Measurements from ENCODE around the gene LRRFIP1. TPM values are rescaled to one million over a fixed set of nuclear protein-coding genes. Genes with fewer than 3 reads are reported as not detected.

LRRFIP1 gene
- polyA plus RNA-seq, 2 donors, result 58.9 to 69.5 TPM

DNA sequence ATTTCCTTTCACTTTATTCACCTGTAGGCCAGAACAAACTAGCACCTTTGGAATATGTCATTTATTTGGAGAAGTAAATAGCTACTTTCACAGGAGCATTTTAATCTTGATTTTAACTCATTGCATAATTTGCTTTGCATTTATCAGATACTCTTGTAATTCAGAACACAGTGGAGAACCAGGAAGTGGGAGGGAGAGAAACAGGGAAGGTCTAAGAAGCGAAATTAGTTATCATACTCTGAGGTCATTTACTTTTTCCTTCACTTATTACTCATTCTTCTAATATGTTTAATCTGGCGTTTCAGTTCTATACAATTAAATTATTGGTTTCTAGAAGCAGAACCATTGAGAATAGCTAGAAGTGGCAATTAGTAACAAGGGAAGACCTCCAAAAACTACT is 191.8 kb downstream of the LRRFIP1 start:
- Histone ChIP-seq H3K27ac (ENCODE audit: low read depth in 2 of 2, low read length in 1 of 2) (no peak overlapping the region), H3K27me3 (ENCODE audit: control insufficient read depth in 1 of 2, insufficient read depth in 2 of 2, low read length in 2 of 2) (no peaks in the 10 kb centered on the region), H3K36me3 (ENCODE audit: control insufficient read depth in 2 of 2, insufficient read depth in 2 of 2, low read length in 1 of 2) (no peaks in the 10 kb centered on the region), H3K4me1 (ENCODE audit: control insufficient read depth in 2 of 2, insufficient read depth in 2 of 2, low read length in 1 of 2) (no peaks in the 10 kb centered on the region), H3K4me3 (ENCODE audit: low read depth in 1 of 2, low read length in 2 of 2) (no peak overlapping the region), H3K9me3 (ENCODE audit: control insufficient read depth in 2 of 2, insufficient read depth in 1 of 2, low read depth in 1 of 2, low read length in 1 of 2) (no peaks in the 10 kb centered on the region)
- 51 to 75% methylated on average over 2 of the region's 2 CpGs for WGBS, 2 donors

GRCh38 chr2:237820421-237820820 is 193.0 kb downstream of the LRRFIP1 start:
- Histone ChIP-seq H3K27me3 (ENCODE audit: control insufficient read depth in 1 of 2, insufficient read depth in 2 of 2, low read length in 2 of 2) (no peaks in the 10 kb centered on the region), H3K36me3 (ENCODE audit: control insufficient read depth in 2 of 2, insufficient read depth in 2 of 2, low read length in 1 of 2) (no peaks in the 10 kb centered on the region)
- 58 to 78% methylated on average over 2 of the region's 2 CpGs for WGBS, 2 donors

GRCh38 chr2:237823544-237823943 is 196.2 kb downstream of the LRRFIP1 start:
- Histone ChIP-seq H3K4me1 (ENCODE audit: control insufficient read depth in 2 of 2, insufficient read depth in 2 of 2, low read length in 1 of 2) (no peaks in the 10 kb centered on the region), H3K27me3 (ENCODE audit: control insufficient read depth in 1 of 2, insufficient read depth in 2 of 2, low read length in 2 of 2) (no peaks in the 10 kb centered on the region), H3K9me3 (ENCODE audit: control insufficient read depth in 2 of 2, insufficient read depth in 1 of 2, low read depth in 1 of 2, low read length in 1 of 2) (no peaks in the 10 kb centered on the region), H3K27ac (ENCODE audit: low read depth in 2 of 2, low read length in 1 of 2) (no peak overlapping the region), H3K36me3 (ENCODE audit: control insufficient read depth in 2 of 2, insufficient read depth in 2 of 2, low read length in 1 of 2) (no peaks in the 10 kb centered on the region), H3K4me3 (ENCODE audit: low read depth in 1 of 2, low read length in 2 of 2) (no peak overlapping the region)
- WGBS, 2 donors, result 93 to 95% methylated on average over 2 of the region's 2 CpGs

More at GRCh38 chr2:237820421-237820820, 193.0 kb downstream of the LRRFIP1 start:
- H3K4me1 ChIP-seq (ENCODE audit: control insufficient read depth in 2 of 2, insufficient read depth in 2 of 2, low read length in 1 of 2), result no peaks in the 10 kb centered on the region
- no peak overlapping the region for H3K4me3 ChIP-seq (ENCODE audit: low read depth in 1 of 2, low read length in 2 of 2)
- H3K9me3 ChIP-seq (ENCODE audit: control insufficient read depth in 2 of 2, insufficient read depth in 1 of 2, low read depth in 1 of 2, low read length in 1 of 2), result no peaks in the 10 kb centered on the region
- no peak overlapping the region for H3K27ac ChIP-seq (ENCODE audit: low read depth in 2 of 2, low read length in 1 of 2)

DNA sequence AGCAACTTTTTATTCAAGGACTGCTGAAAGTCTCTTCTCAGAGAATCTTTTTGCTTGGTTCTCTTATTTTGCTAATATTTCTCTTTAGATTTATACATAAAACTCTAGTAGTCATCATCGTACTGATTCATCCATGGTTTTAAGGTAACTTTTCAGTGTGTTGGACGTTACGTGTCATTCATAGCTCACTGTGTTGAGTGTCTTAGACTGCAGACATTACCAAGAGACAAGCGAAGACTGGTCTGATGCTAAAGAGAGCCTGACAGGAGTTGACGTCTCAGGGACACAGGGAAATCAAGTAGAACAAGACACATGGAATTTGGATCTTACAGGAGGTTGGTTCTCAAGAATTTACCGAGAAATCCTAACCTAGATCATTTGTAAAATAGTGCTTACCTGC is 196.7 kb downstream of the LRRFIP1 start:
- Histone ChIP-seq H3K27me3 (ENCODE audit: control insufficient read depth in 1 of 2, insufficient read depth in 2 of 2, low read length in 2 of 2) (no peaks in the 10 kb centered on the region), H3K4me3 (ENCODE audit: low read depth in 1 of 2, low read length in 2 of 2) (no peak overlapping the region), H3K4me1 (ENCODE audit: control insufficient read depth in 2 of 2, insufficient read depth in 2 of 2, low read length in 1 of 2) (no peaks in the 10 kb centered on the region), H3K9me3 (ENCODE audit: control insufficient read depth in 2 of 2, insufficient read depth in 1 of 2, low read depth in 1 of 2, low read length in 1 of 2) (no peaks in the 10 kb centered on the region), H3K36me3 (ENCODE audit: control insufficient read depth in 2 of 2, insufficient read depth in 2 of 2, low read length in 1 of 2) (no peaks in the 10 kb centered on the region), H3K27ac (ENCODE audit: low read depth in 2 of 2, low read length in 1 of 2) (no peak overlapping the region)
- 63 to 75% methylated on average over 6 of the region's 6 CpGs for WGBS, 2 donors

GRCh38 chr2:237827421-237827987 is 200.1 kb downstream of the LRRFIP1 start:
- no peak overlapping the region for H3K27ac ChIP-seq (ENCODE audit: low read depth in 2 of 2, low read length in 1 of 2)
- H3K27me3 ChIP-seq (ENCODE audit: control insufficient read depth in 1 of 2, insufficient read depth in 2 of 2, low read length in 2 of 2), result no peaks in the 10 kb centered on the region
- no peak overlapping the region for H3K4me3 ChIP-seq (ENCODE audit: low read depth in 1 of 2, low read length in 2 of 2)
- WGBS, 2 donors, result 73 to 89% methylated on average over 3 of the region's 3 CpGs
- no peaks in the 10 kb centered on the region for H3K36me3 ChIP-seq (ENCODE audit: control insufficient read depth in 2 of 2, insufficient read depth in 2 of 2, low read length in 1 of 2)
- no peaks in the 10 kb centered on the region for H3K9me3 ChIP-seq (ENCODE audit: control insufficient read depth in 2 of 2, insufficient read depth in 1 of 2, low read depth in 1 of 2, low read length in 1 of 2)
- no peaks in the 10 kb centered on the region for H3K4me1 ChIP-seq (ENCODE audit: control insufficient read depth in 2 of 2, insufficient read depth in 2 of 2, low read length in 1 of 2)

Other genes starting within 250 kb of the LRRFIP1 start
- gene COL6A3, start 213.4 kb upstream of the LRRFIP1 start, polyA plus RNA-seq, result 10 to 100 TPM in 1 of 2 donors, 1 to 10 TPM in 1; 4.3 to 10.3 TPM
- 1 to 10 TPM; 3.4 to 4.4 TPM for gene MLPH, start 140.3 kb upstream of the LRRFIP1 start, polyA plus RNA-seq
- not detected for gene PRLH, start 61.0 kb upstream of the LRRFIP1 start, polyA plus RNA-seq
- 10 to 100 TPM in 1 of 2 donors, 1 to 10 TPM in 1; 7.0 to 10.9 TPM for gene RAB17, start 36.9 kb upstream of the LRRFIP1 start, polyA plus RNA-seq
- under 1 TPM; 0.24 to 0.37 TPM for gene RBM44, start 171.2 kb downstream of the LRRFIP1 start, polyA plus RNA-seq
- gene RAMP1, start 232.0 kb downstream of the LRRFIP1 start, polyA plus RNA-seq, result 1 to 10 TPM; 4.0 to 7.5 TPM